Activated CD4-positive, alpha-beta T cell treated with anti-CD3 and anti-CD28 coated beads for 1 hour (primary cell): Measurements from ENCODE around the gene RIMBP2.
A peak's percentile ranks its signal among the peaks of the same experiment; 100 is the strongest.
"Not testable (repeated sequence)": the region's sequence is repeated elsewhere in the genome, so short reads cannot be mapped to it uniquely, and the experiment has no call there.

Source experiments
- DNase-seq: peaks from one replicate; pipeline ENCODE4 v3.0.0-alpha.2; 2020

Gene RIMBP2

GRCh38 chr12:130705178-130705822, 10.8 kb downstream of the RIMBP2 start:
- no peak for DNase-seq

DNA sequence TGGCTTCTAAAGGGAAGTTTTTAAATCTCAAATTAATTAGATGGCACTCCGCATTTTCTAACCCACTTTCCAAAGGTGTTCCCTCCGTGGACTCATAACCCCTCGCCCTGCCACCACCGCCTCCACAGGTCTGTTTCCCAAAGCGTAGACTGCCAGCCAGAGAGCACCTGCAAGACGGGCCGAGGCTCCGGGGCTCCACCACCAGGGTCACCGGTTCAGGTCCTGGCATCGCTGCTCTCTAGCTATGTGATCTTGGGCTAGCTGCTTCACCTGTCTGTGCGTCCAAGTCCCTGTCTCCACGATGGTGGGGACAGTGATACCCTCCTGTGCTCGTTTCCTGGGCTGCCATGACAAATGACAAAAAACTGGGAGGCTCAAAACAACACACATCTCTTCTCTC, 11.5 kb downstream of the RIMBP2 start:
- no peak for DNase-seq

GRCh38 chr12:130703733-130704375, 12.2 kb downstream of the RIMBP2 start:
- no peak for DNase-seq

DNA sequence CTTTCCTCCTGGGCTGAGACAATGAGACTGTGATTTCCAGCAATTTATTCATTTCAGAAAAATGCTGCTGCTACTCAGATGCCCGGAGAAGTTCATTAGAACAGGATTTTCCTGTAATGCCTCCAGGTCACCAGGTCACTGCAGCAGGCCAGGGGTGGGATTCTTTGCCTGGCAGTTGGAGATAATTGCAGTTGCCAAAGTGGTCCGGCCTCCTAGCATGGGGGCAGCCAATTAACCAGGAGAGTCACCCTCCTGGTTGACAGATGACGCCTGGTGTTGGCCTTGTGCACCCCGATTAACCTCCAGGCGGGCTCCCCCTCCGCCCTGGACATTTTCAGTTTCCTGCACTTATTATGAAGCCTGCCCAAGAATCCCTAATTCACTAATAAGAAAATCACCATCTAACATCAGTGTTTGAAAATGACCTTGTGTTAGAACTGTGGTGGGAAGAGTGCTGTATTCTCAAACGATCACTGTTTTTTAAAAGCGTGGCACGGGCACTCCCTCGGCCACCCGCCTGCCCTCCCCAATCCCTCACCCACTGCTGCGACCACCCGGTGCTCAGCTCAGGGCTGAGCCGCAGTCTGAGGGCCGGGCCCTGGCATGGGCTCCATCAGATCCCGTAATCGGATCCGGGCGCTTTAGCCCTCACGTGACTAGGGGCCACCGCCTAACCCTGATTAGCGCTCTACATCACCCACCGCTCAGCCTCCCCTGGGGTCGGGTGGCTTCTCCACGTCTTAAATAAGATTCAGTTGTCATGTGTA, 12.9 kb downstream of the RIMBP2 start:
- no peak for DNase-seq

DNA sequence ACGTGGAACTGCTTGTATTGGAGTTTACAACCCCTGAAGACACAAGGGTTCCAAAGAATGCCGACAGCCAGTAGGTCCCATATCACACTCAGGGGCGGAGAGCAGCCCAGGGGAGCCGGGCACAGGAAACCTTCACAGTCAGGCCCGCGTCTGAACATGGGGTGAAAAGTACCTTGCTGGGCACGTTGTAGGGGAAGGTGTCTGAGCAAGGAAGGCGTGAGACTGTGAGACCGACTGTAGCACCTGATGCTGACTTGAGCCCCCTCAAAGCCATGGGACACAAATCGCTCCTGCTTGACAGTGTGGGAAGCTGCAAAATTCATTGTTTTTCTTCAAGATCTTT, 14.7 kb downstream of the RIMBP2 start:
- peak; percentile 1 for DNase-seq

GRCh38 chr12:130700492-130701401, 15.4 kb downstream of the RIMBP2 start:
- DNase-seq: no peak

- no peak for DNase-seq
These were observed 18.0 kb downstream of the RIMBP2 start for GRCh38 chr12:130698106-130698505.

GRCh38 chr12:130696379-130697100, 19.6 kb downstream of the RIMBP2 start:
- no peak for DNase-seq

GRCh38 chr12:130695061-130695460, 21.0 kb downstream of the RIMBP2 start:
- DNase-seq: no peak

GRCh38 chr12:130689408-130690405, 26.4 kb downstream of the RIMBP2 start:
- no peak for DNase-seq

GRCh38 chr12:130688999-130689398, 27.1 kb downstream of the RIMBP2 start:
- not testable (repeated sequence) for DNase-seq

DNA sequence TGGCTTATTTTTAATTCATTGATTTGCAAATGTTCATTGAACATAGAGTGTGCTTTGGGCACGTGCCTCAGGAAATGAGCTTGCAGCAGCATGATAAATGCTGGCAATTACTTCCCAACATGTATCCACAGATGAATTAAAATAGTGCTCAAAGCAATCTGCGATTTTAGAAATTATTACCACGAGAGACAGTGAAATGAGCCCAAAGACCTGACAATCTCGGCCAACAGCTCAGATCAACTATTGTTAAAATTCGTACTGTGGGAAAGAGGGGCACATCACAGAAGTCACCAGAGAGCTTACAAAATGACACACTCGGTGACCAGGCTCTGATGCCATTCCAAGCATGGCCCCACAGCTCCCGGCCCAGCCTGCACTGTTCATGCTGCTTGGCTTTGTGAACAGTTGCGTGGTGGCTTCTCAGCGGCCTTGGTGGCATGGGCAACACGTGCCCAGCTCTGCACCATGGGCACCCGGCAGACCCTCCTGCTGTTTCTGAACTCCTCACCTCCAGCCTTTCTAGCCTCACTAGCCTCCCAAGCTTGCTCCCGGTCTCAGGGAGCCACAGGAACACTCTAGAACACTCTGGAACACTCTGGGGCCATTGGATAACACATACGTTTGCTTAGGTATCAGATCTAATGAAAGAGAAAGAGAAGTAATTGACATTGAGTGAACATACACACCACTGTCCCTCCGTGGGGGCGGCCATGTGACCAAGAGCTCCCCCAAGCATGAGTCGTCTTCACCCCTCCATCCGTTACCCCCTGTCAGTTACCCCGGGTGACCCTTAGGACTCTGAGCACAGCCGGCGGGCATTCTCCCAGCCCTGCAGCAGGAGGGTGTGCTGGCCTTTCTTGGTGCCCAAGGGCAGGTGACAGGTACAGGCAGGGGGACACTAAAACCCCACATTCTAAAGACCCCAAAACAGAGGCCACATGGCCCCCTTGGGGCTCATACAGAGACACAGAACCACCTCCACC, 28.0 kb downstream of the RIMBP2 start:
- DNase-seq: no peak

- no peak for DNase-seq
These were observed 28.9 kb downstream of the RIMBP2 start for GRCh38 chr12:130687190-130687589.

DNA sequence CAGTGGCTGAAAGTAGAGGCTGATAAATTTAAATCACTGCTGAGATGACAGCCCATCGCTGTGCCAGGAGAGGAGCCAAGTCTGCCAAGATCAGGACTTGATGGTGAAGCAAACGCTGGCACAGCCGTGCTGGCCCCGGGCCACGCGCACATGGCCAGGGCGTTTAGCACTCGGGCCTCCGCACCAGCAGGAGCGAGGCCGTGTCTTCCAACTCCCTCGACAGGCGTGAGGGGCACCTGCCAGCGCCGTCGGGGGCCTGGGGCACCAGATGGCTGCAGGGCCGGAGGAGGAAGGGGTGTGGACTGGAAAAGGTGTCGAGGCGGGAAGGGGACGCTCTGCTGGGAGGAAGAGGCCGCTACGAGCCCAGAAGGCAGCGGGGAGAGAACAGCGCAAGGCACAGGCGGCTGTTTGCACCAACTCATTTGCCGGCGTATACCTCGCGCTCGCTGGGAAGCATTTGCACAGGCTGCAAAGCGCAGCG, 29.5 kb downstream of the RIMBP2 start:
- DNase-seq: no peak

DNA sequence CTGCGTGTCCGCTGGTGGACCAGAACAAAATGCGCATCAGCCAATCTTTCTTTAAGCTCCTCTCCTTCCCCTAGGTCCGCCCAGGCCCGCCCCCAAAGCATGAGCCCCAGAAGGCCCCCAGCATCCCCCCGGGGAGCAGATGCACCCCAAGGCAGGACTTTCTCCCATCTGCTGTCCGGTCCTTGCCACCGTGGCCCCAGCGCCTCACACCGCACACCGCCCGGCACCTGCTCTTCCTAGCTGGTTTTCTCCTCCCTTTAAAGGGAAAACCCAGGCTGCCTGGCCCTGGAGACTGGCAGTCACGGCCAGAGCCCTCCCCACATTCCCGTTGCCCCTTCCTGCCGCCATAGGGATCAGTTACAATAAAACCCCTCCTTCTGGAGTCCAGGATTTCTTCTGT, 30.2 kb downstream of the RIMBP2 start:
- DNase-seq: no peak

DNA sequence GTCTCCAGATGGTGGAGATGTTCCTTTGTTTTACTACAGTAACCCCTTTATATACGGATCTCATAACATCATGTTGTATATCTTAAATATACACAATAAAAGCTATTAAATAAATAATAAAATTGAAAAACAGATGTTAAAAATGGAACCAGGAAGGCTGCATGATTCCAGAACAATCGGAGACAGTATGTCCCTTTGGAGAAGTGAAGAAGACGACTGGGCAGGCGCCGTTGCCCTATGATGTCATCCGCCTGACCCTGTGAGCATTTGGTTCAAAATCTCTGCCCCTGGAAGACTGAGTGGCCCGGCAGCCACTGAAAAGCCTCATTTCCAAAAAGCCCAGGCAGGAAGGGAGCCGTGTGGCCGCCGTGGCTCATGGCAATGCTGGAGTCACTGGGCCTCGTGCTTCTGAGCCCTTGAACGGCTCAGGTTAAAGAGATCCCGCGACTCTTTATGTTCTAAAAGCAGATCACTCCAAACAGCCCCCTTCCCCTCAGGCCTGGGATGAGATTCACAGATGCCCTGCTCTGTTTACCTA, 30.8 kb downstream of the RIMBP2 start:
- no peak for DNase-seq

DNA sequence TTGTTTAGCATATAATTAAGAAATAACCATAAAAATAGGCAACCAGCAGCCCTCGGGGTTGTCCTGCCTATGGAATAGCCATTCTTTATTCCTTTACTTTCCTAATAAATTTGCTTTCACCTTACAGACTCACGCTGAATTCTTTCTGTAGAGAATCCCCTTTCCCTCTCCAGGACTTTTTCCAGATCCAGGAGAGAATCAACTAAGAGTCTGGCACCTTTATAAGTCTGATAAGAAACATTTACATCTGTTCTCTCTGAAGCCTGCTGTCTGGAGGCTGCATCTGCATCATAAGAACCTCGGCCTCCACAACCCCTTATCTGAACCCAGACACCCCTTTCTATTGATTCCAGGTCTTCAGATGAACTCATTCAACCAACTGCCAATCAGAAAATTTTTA, 32.3 kb downstream of the RIMBP2 start:
- no peak for DNase-seq

DNA sequence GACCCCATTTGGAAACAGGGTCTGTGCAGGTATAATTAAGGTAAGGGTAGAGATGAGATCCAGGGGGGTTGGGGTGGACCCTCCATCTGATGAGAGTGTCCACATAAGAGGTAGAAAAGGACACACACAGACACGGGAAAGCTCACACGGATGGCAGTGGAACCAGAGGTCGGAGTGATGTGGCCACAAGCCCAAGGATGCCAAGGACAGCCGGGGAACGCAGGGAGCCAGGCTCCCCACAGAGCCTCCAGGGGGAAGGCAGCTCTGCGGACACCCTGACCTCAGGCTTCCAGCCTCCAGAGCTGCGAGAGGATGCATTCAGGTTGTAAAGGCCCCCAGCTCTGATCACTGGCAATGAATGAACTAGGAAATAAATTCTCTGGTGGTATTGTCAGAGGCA, 33.0 kb downstream of the RIMBP2 start:
- DNase-seq: no peak

DNA sequence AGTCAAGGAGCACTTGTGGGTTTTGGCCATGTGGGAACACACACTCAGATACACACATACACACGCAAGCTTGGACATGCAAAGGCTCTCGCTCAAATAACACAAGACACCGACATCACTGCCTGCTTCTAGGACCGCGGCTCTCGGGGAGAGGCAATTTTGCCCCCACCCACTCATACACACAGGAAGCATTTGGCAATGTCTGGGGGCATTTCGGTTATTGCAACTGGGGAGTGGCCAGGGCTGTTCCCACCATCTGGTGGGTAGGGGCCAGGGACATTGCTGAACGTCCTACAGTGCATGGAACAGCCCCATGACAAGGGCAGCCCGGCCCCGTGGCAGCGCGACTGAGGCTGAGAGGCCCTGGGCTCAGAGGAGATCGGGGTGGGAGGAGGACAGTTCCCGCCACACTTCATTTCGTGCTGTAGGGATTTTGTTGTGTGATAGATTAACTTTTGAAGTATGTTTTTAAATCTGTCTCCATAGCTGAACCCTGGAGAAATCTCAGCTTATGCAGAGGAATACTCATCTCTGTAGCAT, 35.6 kb downstream of the RIMBP2 start:
- DNase-seq: no peak
